K562 (cell line): ENCODE measurements around the gene AMDHD1.

Experiments used
- CTCF ChIP-seq, 3 experiments: IDR thresholded peaks in 2 of 3; conservative IDR thresholded peaks in 1 of 3; 2 replicates each; pipeline ENCODE4 v1.5.1; 2011 to 2012; ENCODE audit warnings: low read length in 3 of 3, mild to moderate bottlenecking in 3 of 3, control low read depth in 2 of 3, improper control_type of control experiment in 1 of 3, inconsistent platforms in 1 of 3, low read depth in 1 of 3, mixed read lengths in 1 of 3, moderate library complexity in 1 of 3; ENCODE audit not compliant: insufficient read depth in 2 of 3
- TF ChIP-seq, protein P1 (sequence below): fragments of 450-650 bp; IDR thresholded peaks from 2 replicates; pipeline ENCODE4 v1.6.1; 2016; ENCODE audit warnings: borderline replicate concordance
- TF ChIP-seq, protein P2 (sequence below): fragments of 450-650 bp; IDR thresholded peaks from 2 replicates; pipeline ENCODE4 v1.6.1; 2016; ENCODE audit warnings: low read depth, mild to moderate bottlenecking, moderate library complexity
- TF ChIP-seq, protein P3 (sequence below): sonication (generic); formaldehyde crosslinking; IDR thresholded peaks from 2 replicates; pipeline ENCODE4 v1.8.1; 2023; ENCODE audit warnings: mild to moderate bottlenecking, missing genetic modification reagents

- TF ChIP-seq, protein P1, sequence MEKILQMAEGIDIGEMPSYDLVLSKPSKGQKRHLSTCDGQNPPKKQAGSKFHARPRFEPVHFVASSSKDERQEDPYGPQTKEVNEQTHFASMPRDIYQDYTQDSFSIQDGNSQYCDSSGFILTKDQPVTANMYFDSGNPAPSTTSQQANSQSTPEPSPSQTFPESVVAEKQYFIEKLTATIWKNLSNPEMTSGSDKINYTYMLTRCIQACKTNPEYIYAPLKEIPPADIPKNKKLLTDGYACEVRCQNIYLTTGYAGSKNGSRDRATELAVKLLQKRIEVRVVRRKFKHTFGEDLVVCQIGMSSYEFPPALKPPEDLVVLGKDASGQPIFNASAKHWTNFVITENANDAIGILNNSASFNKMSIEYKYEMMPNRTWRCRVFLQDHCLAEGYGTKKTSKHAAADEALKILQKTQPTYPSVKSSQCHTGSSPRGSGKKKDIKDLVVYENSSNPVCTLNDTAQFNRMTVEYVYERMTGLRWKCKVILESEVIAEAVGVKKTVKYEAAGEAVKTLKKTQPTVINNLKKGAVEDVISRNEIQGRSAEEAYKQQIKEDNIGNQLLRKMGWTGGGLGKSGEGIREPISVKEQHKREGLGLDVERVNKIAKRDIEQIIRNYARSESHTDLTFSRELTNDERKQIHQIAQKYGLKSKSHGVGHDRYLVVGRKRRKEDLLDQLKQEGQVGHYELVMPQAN: no peak
- TF ChIP-seq, protein P2, sequence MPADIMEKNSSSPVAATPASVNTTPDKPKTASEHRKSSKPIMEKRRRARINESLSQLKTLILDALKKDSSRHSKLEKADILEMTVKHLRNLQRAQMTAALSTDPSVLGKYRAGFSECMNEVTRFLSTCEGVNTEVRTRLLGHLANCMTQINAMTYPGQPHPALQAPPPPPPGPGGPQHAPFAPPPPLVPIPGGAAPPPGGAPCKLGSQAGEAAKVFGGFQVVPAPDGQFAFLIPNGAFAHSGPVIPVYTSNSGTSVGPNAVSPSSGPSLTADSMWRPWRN: no peak
- TF ChIP-seq CTCF (IDR thresholded peaks at IDR 0.05 in 2 of 3, conservative IDR thresholded peaks at IDR 0.05 in 1 of 3; ENCODE audit: insufficient read depth in 2 of 3, low read depth in 1 of 3, low read length in 3 of 3): no peak
- TF ChIP-seq, protein P3, sequence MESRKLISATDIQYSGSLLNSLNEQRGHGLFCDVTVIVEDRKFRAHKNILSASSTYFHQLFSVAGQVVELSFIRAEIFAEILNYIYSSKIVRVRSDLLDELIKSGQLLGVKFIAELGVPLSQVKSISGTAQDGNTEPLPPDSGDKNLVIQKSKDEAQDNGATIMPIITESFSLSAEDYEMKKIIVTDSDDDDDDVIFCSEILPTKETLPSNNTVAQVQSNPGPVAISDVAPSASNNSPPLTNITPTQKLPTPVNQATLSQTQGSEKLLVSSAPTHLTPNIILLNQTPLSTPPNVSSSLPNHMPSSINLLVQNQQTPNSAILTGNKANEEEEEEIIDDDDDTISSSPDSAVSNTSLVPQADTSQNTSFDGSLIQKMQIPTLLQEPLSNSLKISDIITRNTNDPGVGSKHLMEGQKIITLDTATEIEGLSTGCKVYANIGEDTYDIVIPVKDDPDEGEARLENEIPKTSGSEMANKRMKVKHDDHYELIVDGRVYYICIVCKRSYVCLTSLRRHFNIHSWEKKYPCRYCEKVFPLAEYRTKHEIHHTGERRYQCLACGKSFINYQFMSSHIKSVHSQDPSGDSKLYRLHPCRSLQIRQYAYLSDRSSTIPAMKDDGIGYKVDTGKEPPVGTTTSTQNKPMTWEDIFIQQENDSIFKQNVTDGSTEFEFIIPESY (CRISPR knock-in tag): no peak
These were observed 63.6 kb downstream of the AMDHD1 start for GRCh38 chr12:96006727-96007126.
